Measurements from ENCODE around the gene NPC1L1.

DNA sequence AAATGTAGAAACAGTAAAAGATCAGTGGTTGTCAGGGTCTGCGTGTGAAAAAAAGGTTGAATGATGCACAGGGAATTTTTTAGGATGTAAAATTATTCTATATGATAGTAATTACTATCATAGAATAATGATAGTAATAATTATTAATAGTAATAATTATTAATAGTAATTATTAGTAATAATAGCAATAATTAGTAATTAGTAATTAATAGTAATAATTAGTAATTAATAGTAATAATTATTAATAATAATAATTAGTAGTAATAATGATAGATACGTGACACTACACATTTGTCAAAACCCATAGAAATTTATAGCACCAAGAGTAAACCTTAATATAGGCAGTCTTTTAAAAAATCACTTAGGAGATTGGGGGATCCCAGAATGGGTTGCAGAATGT is 46.2 kb downstream of the NPC1L1 start:
- TF ChIP-seq, protein P1, sequence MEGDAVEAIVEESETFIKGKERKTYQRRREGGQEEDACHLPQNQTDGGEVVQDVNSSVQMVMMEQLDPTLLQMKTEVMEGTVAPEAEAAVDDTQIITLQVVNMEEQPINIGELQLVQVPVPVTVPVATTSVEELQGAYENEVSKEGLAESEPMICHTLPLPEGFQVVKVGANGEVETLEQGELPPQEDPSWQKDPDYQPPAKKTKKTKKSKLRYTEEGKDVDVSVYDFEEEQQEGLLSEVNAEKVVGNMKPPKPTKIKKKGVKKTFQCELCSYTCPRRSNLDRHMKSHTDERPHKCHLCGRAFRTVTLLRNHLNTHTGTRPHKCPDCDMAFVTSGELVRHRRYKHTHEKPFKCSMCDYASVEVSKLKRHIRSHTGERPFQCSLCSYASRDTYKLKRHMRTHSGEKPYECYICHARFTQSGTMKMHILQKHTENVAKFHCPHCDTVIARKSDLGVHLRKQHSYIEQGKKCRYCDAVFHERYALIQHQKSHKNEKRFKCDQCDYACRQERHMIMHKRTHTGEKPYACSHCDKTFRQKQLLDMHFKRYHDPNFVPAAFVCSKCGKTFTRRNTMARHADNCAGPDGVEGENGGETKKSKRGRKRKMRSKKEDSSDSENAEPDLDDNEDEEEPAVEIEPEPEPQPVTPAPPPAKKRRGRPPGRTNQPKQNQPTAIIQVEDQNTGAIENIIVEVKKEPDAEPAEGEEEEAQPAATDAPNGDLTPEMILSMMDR (IDR thresholded peaks at IDR 0.05): no peak
- TF ChIP-seq TCF7 (CRISPR knock-in tag; IDR thresholded peaks at IDR 0.05; ENCODE audit: low read depth) (no peak), ZBTB43 (CRISPR knock-in tag; IDR thresholded peaks at IDR 0.05) (no peak)
